GM12874 (cell line): ENCODE measurements around the gene DOCK2.

Source experiments
- TF ChIP-seq, protein P1 (sequence below): IDR thresholded peaks from 2 replicates; pipeline ENCODE4 v1.5.1; 2011; ENCODE audit warnings: low read depth, mild to moderate bottlenecking, control low read depth, low read length, moderate library complexity; ENCODE audit not compliant: insufficient read depth

The DOCK2 gene

GRCh38 chr5:169653091-169653490, 16.0 kb downstream of the DOCK2 start:
- TF ChIP-seq, protein P1, sequence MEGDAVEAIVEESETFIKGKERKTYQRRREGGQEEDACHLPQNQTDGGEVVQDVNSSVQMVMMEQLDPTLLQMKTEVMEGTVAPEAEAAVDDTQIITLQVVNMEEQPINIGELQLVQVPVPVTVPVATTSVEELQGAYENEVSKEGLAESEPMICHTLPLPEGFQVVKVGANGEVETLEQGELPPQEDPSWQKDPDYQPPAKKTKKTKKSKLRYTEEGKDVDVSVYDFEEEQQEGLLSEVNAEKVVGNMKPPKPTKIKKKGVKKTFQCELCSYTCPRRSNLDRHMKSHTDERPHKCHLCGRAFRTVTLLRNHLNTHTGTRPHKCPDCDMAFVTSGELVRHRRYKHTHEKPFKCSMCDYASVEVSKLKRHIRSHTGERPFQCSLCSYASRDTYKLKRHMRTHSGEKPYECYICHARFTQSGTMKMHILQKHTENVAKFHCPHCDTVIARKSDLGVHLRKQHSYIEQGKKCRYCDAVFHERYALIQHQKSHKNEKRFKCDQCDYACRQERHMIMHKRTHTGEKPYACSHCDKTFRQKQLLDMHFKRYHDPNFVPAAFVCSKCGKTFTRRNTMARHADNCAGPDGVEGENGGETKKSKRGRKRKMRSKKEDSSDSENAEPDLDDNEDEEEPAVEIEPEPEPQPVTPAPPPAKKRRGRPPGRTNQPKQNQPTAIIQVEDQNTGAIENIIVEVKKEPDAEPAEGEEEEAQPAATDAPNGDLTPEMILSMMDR: no peak

- TF ChIP-seq, protein P1: no peak
These were observed 18.3 kb downstream of the DOCK2 start for GRCh38 chr5:169655353-169655752.

GRCh38 chr5:169656125-169656901, 19.2 kb downstream of the DOCK2 start:
- TF ChIP-seq, protein P1: no peak

DNA sequence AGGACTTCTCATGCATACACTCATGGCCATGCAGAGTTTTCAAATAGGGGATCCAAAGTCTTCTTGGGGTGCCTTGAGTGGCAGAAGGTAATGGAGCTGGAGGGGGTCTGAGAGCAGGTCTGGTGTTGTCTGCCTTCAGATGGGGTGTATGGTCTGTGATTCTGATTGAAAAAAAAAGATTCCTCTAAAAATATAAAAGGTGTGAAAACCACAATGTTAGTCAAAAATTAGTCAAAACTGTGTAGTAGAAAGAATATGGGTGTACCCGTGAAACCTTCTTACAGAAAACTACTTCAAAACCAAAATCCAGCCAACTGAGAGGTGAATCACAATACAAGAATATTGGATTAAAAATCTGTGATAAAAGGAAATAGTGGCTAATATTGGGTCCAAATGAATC, 20.1 kb downstream of the DOCK2 start:
- TF ChIP-seq, protein P1: no peak

DNA sequence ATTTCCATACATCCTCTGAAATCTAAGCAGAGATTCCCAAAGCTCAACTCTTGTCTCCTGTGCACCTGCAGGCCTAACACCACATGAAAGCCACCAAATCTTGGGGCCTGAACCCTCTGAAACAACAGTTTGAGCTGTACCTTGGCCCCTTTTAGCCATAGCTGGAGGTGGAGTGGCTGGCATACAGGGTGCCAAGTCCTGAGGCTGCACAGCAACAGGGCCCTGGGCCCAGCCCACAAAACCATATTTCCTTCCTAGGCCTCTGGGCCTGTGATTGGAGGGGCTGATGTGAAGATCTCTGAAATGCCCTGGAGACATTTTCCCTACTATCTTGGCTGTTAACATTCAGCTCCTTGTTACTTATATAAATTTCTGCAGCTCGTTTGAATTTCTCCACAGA, 26.5 kb downstream of the DOCK2 start:
- TF ChIP-seq, protein P1: no peak

GRCh38 chr5:169666365-169666764, 29.3 kb downstream of the DOCK2 start:
- TF ChIP-seq, protein P1: no peak

- TF ChIP-seq, protein P1: no peak
These were observed 31.0 kb downstream of the DOCK2 start for GRCh38 chr5:169667896-169668674.
